ENCODE measurements around the gene TLL1.

The TLL1 gene

GRCh38 chr4:165991325-165992180 is 118.5 kb downstream of the TLL1 start:
- POLR2A ChIA-PET = no interaction called here
- TF ChIP-seq, protein P1, sequence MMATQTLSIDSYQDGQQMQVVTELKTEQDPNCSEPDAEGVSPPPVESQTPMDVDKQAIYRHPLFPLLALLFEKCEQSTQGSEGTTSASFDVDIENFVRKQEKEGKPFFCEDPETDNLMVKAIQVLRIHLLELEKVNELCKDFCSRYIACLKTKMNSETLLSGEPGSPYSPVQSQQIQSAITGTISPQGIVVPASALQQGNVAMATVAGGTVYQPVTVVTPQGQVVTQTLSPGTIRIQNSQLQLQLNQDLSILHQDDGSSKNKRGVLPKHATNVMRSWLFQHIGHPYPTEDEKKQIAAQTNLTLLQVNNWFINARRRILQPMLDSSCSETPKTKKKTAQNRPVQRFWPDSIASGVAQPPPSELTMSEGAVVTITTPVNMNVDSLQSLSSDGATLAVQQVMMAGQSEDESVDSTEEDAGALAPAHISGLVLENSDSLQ (IDR thresholded peaks at IDR 0.05) = no peak
- TF ChIP-seq ARNT (IDR thresholded peaks at IDR 0.05) (no peak), FOXM1 (IDR thresholded peaks at IDR 0.05; ENCODE audit: borderline replicate concordance) (no peak), TARDBP (IDR thresholded peaks at IDR 0.05) (no peak), L3MBTL2 (conservative IDR thresholded peaks at IDR 0.05) (no peak), FOXK2 (IDR thresholded peaks at IDR 0.05) (no peak), SUZ12 (IDR thresholded peaks at IDR 0.05) (no peak), HDGF (IDR thresholded peaks at IDR 0.05; ENCODE audit: borderline replicate concordance) (no peak), BHLHE40 (IDR thresholded peaks at IDR 0.05; ENCODE audit: borderline replicate concordance) (no peak), ELF4 (IDR thresholded peaks at IDR 0.05) (no peak), CTBP1 (IDR thresholded peaks at IDR 0.05; ENCODE audit: borderline replicate concordance) (no peak), FOXA1 (IDR thresholded peaks at IDR 0.05) (no peak), SP1 (IDR thresholded peaks at IDR 0.05) (no peak), LEF1 (IDR thresholded peaks at IDR 0.05; ENCODE audit: borderline replicate concordance) (no peak), NFRKB (IDR thresholded peaks at IDR 0.05) (no peak)
- CTCF ChIA-PET = no interaction called here
- DNase-seq (ENCODE audit: extremely low spot score) = no peak

DNA sequence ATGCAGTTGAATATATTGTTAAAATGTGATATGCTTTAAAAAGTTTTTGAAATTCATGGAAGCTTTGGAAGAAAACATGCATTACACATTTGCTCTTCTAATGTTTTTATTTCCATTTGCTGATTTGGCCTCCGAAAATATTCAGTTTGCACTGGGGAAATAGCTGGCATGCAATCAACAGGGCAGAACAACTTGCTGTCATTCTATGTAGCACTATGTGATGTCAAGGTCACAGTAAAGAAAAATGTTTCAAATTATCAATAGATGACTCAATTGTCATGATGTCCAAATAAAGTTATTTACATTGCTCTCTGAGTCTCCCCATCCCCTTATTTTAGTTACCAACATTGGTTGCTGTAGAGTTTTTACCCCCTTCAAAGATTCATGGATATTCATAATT is 119.2 kb downstream of the TLL1 start:
- ChIA-PET CTCF (no interaction called here), POLR2A (no interaction called here)
- DNase-seq (ENCODE audit: extremely low spot score) = no peak
- TF ChIP-seq ARNT (IDR thresholded peaks at IDR 0.05) (no peak), HDGF (IDR thresholded peaks at IDR 0.05; ENCODE audit: borderline replicate concordance) (no peak), FOXK2 (IDR thresholded peaks at IDR 0.05) (no peak), FOXM1 (IDR thresholded peaks at IDR 0.05; ENCODE audit: borderline replicate concordance) (no peak)

- ChIA-PET CTCF (no interaction called here), POLR2A (no interaction called here)
- DNase-seq (ENCODE audit: extremely low spot score) = no peak
- TF ChIP-seq FOXA1 (IDR thresholded peaks at IDR 0.05) (no peak), SP1 (IDR thresholded peaks at IDR 0.05) (no peak), L3MBTL2 (conservative IDR thresholded peaks at IDR 0.05) (no peak), FOXK2 (IDR thresholded peaks at IDR 0.05) (no peak)
Measured at GRCh38 chr4:165994701-165995100, 121.7 kb downstream of the TLL1 start.

- CTCF ChIA-PET = no interaction called here
- no peak for TF ChIP-seq L3MBTL2 (conservative IDR thresholded peaks at IDR 0.05)
- TF ChIP-seq FOXM1 (IDR thresholded peaks at IDR 0.05; ENCODE audit: borderline replicate concordance) = no peak
- no peak for TF ChIP-seq SUZ12 (IDR thresholded peaks at IDR 0.05)
- no peak for TF ChIP-seq ELF4 (IDR thresholded peaks at IDR 0.05)
- TF ChIP-seq SP1 (IDR thresholded peaks at IDR 0.05) = no peak
- TF ChIP-seq NFRKB (IDR thresholded peaks at IDR 0.05) = no peak
- POLR2A ChIA-PET = no interaction called here
- DNase-seq (ENCODE audit: extremely low spot score) = no peak
Measured at GRCh38 chr4:166003811-166004210, 130.8 kb downstream of the TLL1 start.

DNA sequence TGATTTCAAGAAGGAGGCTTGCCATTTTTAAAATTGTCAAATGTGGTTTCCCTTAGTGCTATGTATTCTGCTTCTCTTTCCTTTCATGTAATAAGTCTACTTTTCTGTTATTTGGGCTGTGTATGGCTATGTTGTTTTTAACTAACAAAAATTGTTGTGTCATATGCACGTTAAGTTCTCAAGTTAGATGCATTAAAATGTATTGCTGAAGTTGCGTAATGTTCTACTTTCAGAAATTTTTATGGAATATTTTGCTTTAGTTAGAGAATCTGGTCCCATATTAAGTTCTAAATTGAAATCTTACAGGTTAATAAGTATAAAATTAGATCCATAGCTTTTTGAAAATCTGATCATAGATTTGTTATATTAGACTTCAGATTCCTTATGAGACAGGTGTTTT is 133.2 kb downstream of the TLL1 start:
- no peak for TF ChIP-seq ELF4 (IDR thresholded peaks at IDR 0.05)
- no peak for TF ChIP-seq L3MBTL2 (conservative IDR thresholded peaks at IDR 0.05)
- TF ChIP-seq HDGF (IDR thresholded peaks at IDR 0.05; ENCODE audit: borderline replicate concordance) = no peak
- no peak for TF ChIP-seq CTBP1 (IDR thresholded peaks at IDR 0.05; ENCODE audit: borderline replicate concordance)
- no peak for TF ChIP-seq FOXA1 (IDR thresholded peaks at IDR 0.05)
- TF ChIP-seq SUZ12 (IDR thresholded peaks at IDR 0.05) = no peak
- CTCF ChIA-PET = no interaction called here
- POLR2A ChIA-PET = no interaction called here
- DNase-seq (ENCODE audit: extremely low spot score) = no peak

- ChIA-PET CTCF (no interaction called here), POLR2A (no interaction called here)
- TF ChIP-seq, protein P1 (IDR thresholded peaks at IDR 0.05) = no peak
- no peak for TF ChIP-seq L3MBTL2 (conservative IDR thresholded peaks at IDR 0.05)
- TF ChIP-seq CTBP1 (IDR thresholded peaks at IDR 0.05; ENCODE audit: borderline replicate concordance) = no peak
- no peak for TF ChIP-seq SUZ12 (IDR thresholded peaks at IDR 0.05)
- no peak for TF ChIP-seq SP1 (IDR thresholded peaks at IDR 0.05)
- no peak for TF ChIP-seq BHLHE40 (IDR thresholded peaks at IDR 0.05; ENCODE audit: borderline replicate concordance)
- no peak for TF ChIP-seq HDGF (IDR thresholded peaks at IDR 0.05; ENCODE audit: borderline replicate concordance)
- TF ChIP-seq TARDBP (IDR thresholded peaks at IDR 0.05) = no peak
- TF ChIP-seq FOXM1 (IDR thresholded peaks at IDR 0.05; ENCODE audit: borderline replicate concordance) = no peak
- no peak for TF ChIP-seq ELF4 (IDR thresholded peaks at IDR 0.05)
- no peak for TF ChIP-seq NFRKB (IDR thresholded peaks at IDR 0.05)
- no peak for TF ChIP-seq ZNF384 (IDR thresholded peaks at IDR 0.05)
- no peak for TF ChIP-seq LEF1 (IDR thresholded peaks at IDR 0.05; ENCODE audit: borderline replicate concordance)
- no peak for TF ChIP-seq ARNT (IDR thresholded peaks at IDR 0.05)
- TF ChIP-seq FOXK2 (IDR thresholded peaks at IDR 0.05) = no peak
- TF ChIP-seq FOXA1 (IDR thresholded peaks at IDR 0.05) = no peak
Measured at GRCh38 chr4:166008510-166008909, 135.5 kb downstream of the TLL1 start.

More at GRCh38 chr4:166008510-166008909, 135.5 kb downstream of the TLL1 start:
- DNase-seq (ENCODE audit: extremely low spot score) = no peak
